ENCODE measurements around the gene NSG2. TPM values are rescaled to one million over a fixed set of nuclear protein-coding genes. Genes with fewer than 3 reads are reported as not detected.

The NSG2 gene
- polyA plus RNA-seq, 1 experiment, result not detected

DNA sequence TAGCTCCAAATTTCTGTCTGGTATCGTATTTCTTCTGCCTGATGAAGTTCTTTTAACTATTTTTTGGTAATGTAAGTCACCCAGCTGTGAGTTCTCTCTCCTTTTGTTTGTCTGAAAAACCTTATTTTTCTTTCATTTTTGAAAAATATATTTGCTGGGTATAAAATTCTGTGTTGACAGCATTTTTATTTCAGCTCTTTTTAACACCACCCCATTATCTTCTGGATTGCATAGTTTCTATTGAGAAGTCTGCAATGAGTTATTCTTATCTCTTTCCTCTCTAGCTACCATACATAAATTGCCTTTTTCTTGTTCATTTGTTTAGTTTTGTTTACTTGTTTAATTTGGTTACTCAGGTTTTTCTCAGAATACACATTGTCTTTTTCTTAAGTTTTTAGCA, 109.1 kb downstream of the NSG2 start:
- TF ChIP-seq, protein P1, sequence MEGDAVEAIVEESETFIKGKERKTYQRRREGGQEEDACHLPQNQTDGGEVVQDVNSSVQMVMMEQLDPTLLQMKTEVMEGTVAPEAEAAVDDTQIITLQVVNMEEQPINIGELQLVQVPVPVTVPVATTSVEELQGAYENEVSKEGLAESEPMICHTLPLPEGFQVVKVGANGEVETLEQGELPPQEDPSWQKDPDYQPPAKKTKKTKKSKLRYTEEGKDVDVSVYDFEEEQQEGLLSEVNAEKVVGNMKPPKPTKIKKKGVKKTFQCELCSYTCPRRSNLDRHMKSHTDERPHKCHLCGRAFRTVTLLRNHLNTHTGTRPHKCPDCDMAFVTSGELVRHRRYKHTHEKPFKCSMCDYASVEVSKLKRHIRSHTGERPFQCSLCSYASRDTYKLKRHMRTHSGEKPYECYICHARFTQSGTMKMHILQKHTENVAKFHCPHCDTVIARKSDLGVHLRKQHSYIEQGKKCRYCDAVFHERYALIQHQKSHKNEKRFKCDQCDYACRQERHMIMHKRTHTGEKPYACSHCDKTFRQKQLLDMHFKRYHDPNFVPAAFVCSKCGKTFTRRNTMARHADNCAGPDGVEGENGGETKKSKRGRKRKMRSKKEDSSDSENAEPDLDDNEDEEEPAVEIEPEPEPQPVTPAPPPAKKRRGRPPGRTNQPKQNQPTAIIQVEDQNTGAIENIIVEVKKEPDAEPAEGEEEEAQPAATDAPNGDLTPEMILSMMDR (IDR thresholded peaks at IDR 0.05; ENCODE audit: low read depth, low read length), result no peak
- H3K4me3 ChIP-seq (ENCODE audit: low read depth, low read length), result no peak overlapping the region
- CTCF ChIA-PET, result no interaction called here
- POLR2A ChIA-PET, result no interaction called here
- no peaks in the 10 kb centered on the region for H3K27me3 ChIP-seq (ENCODE audit: control insufficient read depth, insufficient read depth, low read length)
- DNase-seq (ENCODE audit: low read depth, low spot score), result no peak
- H3K27ac ChIP-seq (ENCODE audit: low read depth, low read length), result no peak overlapping the region
- H3K9me3 ChIP-seq (ENCODE audit: control insufficient read depth, insufficient read depth, low read length), result no peaks in the 10 kb centered on the region; the same call in 1 of the 2 replicates

DNA sequence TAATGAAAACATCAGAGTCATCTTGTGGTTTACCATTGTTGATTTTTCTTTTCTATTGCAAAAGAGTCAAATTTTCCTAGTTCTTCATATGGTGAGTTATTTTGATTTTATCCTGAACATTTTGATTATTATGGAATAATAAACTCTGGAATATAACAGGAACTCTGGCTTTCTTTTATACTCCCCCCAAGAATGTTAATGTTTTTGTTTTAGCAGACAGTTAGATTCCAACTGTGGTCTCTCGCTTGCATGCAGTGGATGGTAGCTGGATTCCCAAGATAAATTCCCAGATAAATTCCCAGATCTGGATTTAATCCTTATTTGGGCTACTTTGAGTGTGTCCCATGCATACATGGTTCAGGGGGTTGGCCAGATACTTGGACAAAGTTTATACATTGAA, 109.8 kb downstream of the NSG2 start:
- ChIA-PET CTCF (no interaction called here), POLR2A (no interaction called here)
- no peak for DNase-seq (ENCODE audit: low read depth, low spot score)
- TF ChIP-seq, protein P1 (IDR thresholded peaks at IDR 0.05; ENCODE audit: low read depth, low read length), result no peak
- H3K27me3 ChIP-seq (ENCODE audit: control insufficient read depth, insufficient read depth, low read length), result no peaks in the 10 kb centered on the region
- H3K4me3 ChIP-seq (ENCODE audit: low read depth, low read length), result no peak overlapping the region
- H3K27ac ChIP-seq (ENCODE audit: low read depth, low read length), result no peak overlapping the region
- no peaks in the 10 kb centered on the region; the same call in 1 of the 2 replicates for H3K9me3 ChIP-seq (ENCODE audit: control insufficient read depth, insufficient read depth, low read length)

DNA sequence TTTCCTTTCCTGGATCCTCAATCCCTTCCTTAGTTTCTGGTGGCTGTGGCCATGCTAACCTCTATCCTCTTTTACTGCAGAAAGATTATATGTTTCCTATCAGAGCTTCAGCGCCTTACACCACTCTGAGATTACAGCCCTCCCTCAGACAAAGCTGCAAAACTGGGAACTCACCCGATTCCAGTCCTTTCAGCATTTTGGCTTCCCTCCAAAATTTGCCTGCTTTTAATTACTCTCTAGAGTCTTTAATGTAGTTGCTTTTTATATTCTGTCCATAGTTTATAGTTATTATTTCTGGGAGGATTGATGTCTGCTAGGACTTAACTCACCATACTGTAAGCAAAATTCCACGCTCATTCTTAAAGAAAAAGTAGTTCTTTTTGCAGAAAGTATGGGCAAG, 110.2 kb downstream of the NSG2 start:
- ChIA-PET CTCF (no interaction called here), POLR2A (no interaction called here)
- DNase-seq (ENCODE audit: low read depth, low spot score), result no peak
- H3K27me3 ChIP-seq (ENCODE audit: control insufficient read depth, insufficient read depth, low read length), result no peaks in the 10 kb centered on the region
- no peaks in the 10 kb centered on the region; the same call in 1 of the 2 replicates for H3K9me3 ChIP-seq (ENCODE audit: control insufficient read depth, insufficient read depth, low read length)
- no peak overlapping the region for H3K4me3 ChIP-seq (ENCODE audit: low read depth, low read length)
- no peak overlapping the region for H3K27ac ChIP-seq (ENCODE audit: low read depth, low read length)
- TF ChIP-seq, protein P1 (IDR thresholded peaks at IDR 0.05; ENCODE audit: low read depth, low read length), result no peak

- Histone ChIP-seq H3K4me3 (ENCODE audit: low read depth, low read length) (no peak overlapping the region), H3K27me3 (ENCODE audit: control insufficient read depth, insufficient read depth, low read length) (no peaks in the 10 kb centered on the region), H3K27ac (ENCODE audit: low read depth, low read length) (no peak overlapping the region), H3K9me3 (ENCODE audit: control insufficient read depth, insufficient read depth, low read length) (no peaks in the 10 kb centered on the region; the same call in 1 of the 2 replicates)
- CTCF ChIA-PET, result interaction anchor here (0.5 to 1.3 kb wide), 2 partner anchors 111 to 155 kb away, joined by 3 read pairs; no protein-coding TSS in a partner anchor
- DNase-seq (ENCODE audit: low read depth, low spot score), result no peak
- TF ChIP-seq, protein P1 (IDR thresholded peaks at IDR 0.05; ENCODE audit: low read depth, low read length), result no peak
- POLR2A ChIA-PET, result no interaction called here
Observed at GRCh38 chr5:174157048-174157447, 111.5 kb downstream of the NSG2 start.

Other genes with a start within 250 kb of the NSG2 start
- gene CPEB4, start 157.4 kb upstream of the NSG2 start, polyA plus RNA-seq (2011; rRNA removed), result 20.3 and 21.3 TPM in 2 replicates
- gene C5orf47, start 56.5 kb upstream of the NSG2 start, polyA plus RNA-seq (2011; rRNA removed), result not detected in 2 replicates

Data from AG04450 (cell line).